Gastrocnemius medialis (tissue), 4 donors: ENCODE measurements around the gene TANC1.

Experiments used
- CTCF ChIP-seq, 5 experiments: fragments of 450-650 bp in 3 of 5; fragments of 200-600 bp in 2 of 5; sonication (generic) in 2 of 5; IDR thresholded peaks in 4 of 5; conservative IDR thresholded peaks in 1 of 5; 1 replicate in 4 of 5; 2 replicates in 1 of 5; pipeline ENCODE4 v1.5.1; 2016 to 2019; ENCODE audit warnings: antibody characterized with exemption in 5 of 5, mild to moderate bottlenecking in 3 of 5, moderate library complexity in 3 of 5
- POLR2A ChIP-seq, 2 donors: fragments of 450-650 bp; IDR thresholded peaks; one replicate each; pipeline ENCODE4 v1.6.1; 2017; ENCODE audit warnings: antibody characterized with exemption in 2 of 2, mild to moderate bottlenecking in 2 of 2, moderate library complexity in 2 of 2

GRCh38 chr2:159153063-159153462, 184.6 kb downstream of the TANC1 start:
- TF ChIP-seq CTCF (IDR thresholded peaks at IDR 0.05 in 4 of 5, conservative IDR thresholded peaks at IDR 0.05 in 1 of 5) (no peak), POLR2A (IDR thresholded peaks at IDR 0.05) (no peak)
